GM20431 (cell line): ENCODE data around the gene TRIM38.

Experiments
- in situ Hi-C: fragments of 300-500 bp; cut with MseI, MboI; formaldehyde crosslinking; loops from one replicate; pipeline ENCODE4 v1.15.0; 2020; ENCODE audit warnings: low sequenced_read_pairs; ENCODE audit not compliant: unreplicated experiment

The TRIM38 gene

DNA sequence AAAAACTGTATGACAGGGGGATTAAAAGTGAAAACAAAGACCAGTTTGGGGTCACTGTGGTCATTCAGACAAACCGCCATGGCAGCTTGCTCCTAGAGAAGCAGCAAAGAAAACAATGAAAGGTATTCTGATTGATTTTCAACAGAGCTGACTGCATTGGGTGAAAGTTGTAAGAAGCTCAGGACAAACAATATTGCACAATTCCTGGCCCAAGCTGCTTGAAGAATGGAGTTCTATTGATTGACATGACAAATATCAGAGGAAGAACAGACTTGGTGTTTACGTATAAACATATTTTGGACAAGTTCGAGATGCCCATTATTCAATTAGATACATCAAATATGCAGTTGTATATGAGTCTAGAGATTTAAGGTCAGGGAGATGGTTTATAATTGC, 62.0 kb downstream of the TRIM38 start:
- in situ Hi-C loops = loop anchor here (25.0 kb wide), 2 partner anchors 188 to 1113 kb away; a partner anchor contains a TSS

DNA sequence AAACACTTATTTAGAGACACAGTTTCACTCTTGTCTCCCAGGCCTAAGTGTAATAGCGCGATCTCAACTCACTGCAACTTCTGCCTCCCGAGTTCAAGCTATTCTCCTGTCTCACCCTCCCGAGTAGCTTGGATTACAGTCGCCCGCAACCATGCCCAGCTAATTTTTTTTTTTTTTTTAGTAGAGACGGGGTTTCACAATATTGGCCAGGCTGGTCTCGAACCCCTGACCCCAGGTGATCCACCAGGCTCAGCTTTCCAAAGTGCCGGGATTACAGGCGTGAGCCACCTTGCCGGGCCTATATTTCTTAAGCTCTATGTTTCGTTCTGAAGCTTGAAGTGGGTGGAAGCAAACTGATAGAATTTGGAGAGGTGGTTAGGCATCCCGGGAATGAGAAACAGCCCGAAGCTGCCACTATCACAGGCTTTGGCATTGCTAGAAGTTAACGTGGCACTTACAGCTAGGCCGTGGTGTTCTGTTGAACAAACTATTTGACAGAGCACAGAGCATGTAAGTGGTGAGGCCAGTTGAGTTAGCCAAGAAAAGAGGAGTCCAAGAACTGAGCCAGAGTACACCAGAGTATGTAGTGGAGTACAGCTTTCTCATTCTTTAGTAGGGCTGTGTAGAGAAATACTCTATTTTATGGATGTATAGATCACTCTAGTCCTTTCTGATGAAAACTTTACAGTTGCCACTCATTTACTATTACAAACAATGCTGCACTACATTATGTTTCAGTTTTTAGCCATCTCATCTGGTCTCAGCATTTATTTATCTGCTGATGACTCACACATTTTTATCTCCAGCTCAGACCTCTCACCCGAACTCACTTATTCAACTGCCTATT, 62.7 kb downstream of the TRIM38 start:
- in situ Hi-C loops = loop anchor here (25.0 kb wide), 2 partner anchors 187 to 1112 kb away; a partner anchor contains a TSS

DNA sequence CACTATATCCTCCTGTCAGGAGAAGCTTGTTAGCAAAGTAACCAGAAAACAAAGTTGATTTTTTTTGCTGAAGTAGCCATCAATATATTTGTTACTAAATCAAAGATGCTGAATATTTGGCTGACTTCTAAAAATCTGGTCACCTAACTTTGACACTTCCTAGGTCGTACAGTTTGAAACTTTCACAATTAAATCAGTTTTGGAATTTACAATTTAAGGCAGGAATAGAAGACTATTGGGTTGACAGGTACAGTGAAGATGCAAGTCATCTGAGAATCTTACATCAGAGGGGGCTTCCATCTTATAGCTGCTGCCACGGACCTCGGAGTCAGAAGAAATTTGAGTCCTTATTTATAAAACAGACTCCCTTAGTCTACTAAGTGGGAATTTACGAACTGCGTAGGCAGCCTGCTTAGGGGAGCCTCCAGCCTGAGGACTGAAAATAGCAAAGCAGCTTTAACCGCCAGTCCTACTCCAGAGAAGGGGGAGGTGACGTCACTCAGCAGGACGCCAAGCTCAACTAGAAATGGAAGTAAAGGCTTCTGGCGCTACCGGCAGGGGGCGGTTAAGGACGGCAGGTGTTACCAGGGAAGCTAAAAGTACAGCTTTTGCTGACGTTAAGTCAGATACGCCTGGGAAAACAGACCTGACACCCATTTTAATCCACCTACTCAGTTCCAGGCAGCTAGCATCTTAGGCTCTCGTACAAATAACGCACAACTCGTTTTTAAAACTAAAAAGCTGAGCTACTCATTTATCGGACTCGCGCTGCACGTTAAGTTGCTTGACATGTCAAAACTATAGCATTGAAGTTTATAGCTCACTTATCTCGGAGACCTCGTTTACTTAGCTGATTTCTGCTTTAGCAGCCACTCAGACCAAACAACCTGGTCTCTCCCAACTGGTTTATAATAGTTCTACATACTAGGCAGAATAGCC, 63.6 kb downstream of the TRIM38 start:
- in situ Hi-C loops = loop anchor here (25.0 kb wide), 2 partner anchors 186 to 1111 kb away; a partner anchor contains a TSS

DNA sequence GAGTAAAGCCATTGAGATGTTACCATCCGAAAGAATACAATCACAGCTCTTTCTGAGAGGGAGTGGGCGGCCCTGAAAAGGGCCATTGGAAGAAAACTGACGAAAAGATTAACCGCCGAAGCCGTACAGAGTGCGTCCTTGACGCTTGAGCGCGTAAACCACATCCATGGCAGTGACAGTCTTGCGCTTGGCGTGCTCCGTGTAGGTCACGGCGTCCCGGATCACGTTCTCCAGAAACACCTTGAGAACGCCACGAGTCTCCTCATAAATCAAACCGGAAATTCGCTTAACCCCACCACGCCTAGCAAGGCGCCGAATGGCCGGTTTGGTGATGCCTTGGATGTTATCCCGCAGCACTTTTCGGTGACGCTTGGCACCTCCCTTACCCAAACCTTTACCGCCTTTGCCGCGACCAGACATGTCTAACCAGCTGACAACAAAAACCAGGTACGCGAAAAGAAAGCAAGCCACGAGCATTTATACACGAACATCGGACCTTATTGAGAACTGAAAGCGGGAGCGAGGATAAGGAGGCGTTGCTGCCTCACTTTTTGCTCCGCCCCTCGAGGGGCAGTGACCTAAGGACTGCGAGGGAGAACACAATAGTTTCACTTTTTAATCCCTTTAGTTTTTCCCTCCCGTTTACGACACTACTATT, 64.4 kb downstream of the TRIM38 start:
- in situ Hi-C loops = loop anchor here (25.0 kb wide), 2 partner anchors 185 to 1110 kb away; a partner anchor contains a TSS

DNA sequence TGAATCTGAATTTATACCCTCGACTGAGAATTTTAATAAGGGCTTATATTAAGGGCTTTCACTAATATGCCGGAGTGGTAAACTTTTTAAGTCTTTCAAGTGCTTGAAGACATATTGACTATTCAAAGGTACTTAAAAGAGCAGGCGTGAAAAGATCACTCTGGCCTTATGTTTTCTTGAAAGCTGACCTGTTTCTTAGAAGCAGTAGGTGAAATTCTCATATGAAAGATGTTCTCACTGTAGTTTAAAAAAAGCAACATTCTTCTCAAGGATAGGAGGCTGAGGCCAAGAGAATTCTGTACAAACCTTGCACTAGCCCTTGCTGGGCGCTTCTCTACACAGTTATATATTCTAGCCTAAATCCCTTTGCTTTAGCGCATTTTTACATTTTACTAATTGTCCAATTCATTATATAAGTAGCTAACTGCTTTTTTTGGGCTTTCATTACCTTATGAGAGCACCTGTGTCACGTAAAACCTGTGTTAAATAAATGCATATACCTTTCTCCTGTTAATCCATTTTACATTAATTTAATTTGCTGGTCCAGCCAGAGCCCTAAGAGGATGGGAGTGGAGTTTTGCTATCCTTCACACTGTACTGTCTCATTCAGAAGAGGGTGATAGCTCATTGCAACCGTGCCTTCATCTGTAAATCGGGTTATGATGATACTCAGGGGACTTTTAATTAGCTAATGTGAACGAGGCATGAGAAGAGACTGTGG, 65.0 kb downstream of the TRIM38 start:
- in situ Hi-C loops = loop anchor here (25.0 kb wide), 2 partner anchors 185 to 1110 kb away; a partner anchor contains a TSS

DNA sequence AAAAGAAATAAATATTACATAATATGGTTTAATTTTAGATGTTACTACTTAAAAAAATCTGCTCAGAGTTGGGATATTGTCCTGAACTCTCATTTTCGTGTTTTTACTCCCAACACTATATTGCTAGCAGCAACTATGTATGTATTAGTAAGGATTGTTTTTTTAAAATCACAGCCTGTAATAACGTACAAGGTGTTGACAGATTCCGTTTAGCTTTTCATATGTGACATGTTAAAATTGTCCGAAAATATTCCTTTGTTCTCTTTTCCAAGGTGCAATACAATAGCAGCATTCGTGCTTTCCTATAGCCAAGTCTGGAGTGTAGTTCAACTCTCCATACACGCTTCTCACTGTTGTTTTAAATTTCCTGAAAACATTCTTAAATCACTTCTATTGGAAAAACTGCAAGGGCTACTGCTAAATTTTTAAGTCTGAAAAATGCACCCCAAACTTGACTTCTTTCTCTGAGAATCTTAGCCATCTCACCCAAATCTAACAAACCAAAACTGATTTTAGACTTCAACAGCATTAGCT, 65.7 kb downstream of the TRIM38 start:
- in situ Hi-C loops = loop anchor here (25.0 kb wide), 2 partner anchors 184 to 1109 kb away; a partner anchor contains a TSS

DNA sequence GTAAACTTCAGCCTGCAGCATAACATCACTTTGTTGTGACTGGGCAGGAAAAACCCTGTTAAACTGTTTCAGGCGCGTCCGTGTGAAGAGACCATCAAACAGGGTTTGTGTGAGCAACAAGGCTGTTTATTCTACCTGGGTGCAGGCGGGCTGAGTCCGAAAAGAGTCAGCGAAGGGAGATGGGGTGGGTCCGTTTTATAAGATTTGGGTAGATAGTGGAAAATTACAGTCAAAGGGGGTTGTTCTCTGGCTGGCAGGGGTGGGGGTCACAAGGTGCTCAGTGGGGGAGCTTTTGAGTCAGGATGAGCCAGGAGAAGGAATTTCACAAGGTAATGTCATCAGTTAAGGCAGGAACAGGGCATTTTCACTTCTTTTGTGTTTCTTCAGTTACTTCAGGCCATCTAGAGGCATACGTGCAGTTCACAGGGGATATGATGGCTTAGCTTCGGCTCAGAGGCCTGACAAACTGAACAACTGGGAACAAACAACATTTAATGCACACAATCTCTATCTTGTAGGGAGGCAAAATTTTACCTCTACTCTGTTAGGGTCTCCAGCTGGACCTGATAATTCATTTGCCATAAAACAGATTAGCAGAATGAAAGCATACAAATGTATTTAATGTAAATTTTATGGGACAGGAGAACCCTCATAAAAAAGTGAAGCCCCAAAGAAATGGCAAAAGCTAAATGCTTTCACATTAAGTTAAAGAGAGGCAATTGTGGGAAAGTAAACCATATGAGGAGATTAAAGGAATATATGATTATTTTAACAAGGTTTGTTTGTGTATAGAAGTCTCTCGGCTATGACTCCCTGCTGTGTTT, 66.4 kb downstream of the TRIM38 start:
- in situ Hi-C loops = loop anchor here (25.0 kb wide), 2 partner anchors 183 to 1108 kb away; a partner anchor contains a TSS

DNA sequence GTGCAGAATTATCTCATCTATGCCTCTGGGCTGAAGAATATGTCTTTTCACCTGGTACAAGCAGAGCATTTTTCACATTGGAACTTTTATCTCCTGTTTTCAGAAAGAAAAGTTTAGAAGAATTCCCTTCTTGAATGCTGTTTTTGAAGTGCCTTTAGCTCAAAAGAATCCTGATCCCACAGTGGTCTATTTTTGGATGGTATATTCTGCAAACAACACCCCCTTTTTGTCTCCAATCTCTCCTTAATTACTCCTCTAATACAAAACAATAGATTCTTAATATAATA, 66.9 kb downstream of the TRIM38 start:
- in situ Hi-C loops = loop anchor here (25.0 kb wide), 2 partner anchors 183 to 1108 kb away; a partner anchor contains a TSS

DNA sequence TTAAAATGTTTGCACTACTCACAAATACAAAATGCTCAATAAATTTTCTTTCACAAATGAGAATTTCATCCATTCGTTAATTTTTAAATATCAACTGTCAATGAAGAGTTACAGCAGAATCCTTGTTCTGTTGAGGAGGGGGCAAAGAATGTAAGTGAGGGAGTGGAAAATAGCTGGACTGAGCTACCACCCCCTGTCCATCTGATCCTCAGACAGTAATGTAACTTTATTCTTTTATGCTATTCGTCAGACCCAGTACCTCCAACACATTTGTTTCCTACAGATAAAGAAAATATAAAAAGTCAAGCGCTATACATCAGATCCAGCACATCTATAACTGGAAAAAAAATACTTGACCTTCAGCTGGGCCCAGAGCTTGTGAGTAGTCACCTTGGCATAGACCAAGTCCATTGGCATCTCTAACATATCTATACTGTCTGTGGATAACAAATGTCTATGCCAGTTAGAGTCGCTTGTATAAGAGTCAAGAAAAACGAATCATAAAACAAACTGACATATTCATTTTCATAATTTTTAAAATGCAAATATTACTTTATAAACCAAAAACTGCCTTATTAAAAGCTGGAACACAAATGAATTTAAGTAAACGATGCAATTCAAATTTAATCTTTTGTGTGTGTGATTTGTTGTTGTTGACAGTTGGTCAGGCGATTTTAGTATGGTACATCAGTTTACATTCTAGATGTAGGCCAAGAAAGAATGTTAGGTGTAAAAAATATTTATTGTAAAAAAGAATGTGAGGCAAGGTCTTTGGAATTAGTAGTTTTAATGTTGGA, 67.5 kb downstream of the TRIM38 start:
- in situ Hi-C loops = loop anchor here (25.0 kb wide), 2 partner anchors 182 to 1107 kb away; a partner anchor contains a TSS

DNA sequence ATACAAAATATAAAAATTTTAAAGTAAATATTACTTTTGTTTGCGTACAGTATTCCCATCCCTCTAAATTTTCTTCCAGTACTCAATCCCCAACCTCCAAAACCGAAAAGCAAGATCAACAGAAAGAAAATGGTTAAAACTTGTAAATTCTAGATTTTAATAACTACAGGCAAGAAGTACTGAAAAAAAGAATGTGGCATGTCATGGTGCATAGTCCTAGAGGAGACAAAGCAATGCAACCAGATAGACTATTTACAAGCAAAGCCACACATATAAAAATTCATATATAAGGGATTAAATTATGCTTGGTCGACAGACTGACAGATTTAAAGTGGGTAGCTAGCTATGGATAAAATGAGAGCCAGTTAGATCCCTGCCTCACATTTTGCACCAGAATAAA, 68.1 kb downstream of the TRIM38 start:
- in situ Hi-C loops = loop anchor here (25.0 kb wide), 2 partner anchors 182 to 1107 kb away; a partner anchor contains a TSS

DNA sequence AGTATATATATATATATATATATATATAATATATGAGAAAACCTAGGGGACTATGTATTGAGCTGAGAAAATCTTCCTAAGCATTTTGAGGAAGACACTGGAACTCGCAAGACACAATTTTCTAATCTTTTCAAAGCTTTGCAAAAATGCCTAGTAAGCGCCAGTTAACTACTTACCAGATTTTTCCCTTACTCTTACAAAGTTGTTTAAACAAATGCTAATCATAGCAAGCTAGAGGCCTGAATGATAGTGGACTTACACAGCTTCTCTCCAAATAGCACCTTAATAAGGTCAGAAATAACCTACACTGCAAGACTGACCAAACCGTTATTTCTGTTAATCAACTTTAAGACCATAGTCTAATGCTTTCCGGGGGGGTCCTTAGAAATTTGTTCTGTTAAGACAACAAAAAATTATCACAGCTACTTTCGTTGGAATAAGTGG, 68.6 kb downstream of the TRIM38 start:
- in situ Hi-C loops = loop anchor here (25.0 kb wide), 2 partner anchors 181 to 1106 kb away; a partner anchor contains a TSS

DNA sequence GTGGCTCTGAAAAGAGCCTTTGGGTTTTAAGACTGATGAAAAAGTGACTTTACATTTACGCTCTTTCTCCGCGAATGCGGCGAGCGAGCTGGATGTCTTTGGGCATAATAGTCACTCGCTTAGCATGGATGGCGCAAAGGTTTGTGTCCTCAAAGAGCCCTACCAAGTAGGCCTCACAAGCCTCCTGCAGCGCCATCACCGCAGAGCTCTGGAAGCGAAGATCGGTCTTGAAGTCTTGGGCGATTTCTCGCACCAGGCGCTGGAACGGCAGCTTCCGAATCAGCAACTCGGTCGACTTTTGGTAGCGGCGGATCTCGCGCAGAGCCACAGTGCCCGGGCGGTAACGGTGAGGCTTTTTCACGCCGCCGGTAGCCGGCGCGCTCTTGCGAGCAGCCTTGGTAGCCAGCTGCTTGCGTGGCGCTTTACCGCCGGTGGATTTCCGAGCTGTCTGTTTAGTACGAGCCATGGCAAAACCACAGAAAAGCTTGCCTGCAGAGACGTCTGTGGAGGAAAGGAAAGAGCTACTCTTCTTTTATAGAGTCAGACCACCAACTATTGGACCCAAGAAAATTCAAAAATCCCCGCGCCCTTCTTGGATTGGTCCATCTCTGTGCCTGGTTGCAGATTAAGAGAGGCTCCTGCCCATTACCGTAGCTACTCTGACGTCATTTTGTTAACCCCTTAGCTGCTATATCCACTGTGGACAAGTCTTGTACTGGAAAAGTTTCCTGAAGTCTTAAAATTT, 69.2 kb downstream of the TRIM38 start:
- in situ Hi-C loops = loop anchor here (25.0 kb wide), 2 partner anchors 181 to 1106 kb away; a partner anchor contains a TSS

DNA sequence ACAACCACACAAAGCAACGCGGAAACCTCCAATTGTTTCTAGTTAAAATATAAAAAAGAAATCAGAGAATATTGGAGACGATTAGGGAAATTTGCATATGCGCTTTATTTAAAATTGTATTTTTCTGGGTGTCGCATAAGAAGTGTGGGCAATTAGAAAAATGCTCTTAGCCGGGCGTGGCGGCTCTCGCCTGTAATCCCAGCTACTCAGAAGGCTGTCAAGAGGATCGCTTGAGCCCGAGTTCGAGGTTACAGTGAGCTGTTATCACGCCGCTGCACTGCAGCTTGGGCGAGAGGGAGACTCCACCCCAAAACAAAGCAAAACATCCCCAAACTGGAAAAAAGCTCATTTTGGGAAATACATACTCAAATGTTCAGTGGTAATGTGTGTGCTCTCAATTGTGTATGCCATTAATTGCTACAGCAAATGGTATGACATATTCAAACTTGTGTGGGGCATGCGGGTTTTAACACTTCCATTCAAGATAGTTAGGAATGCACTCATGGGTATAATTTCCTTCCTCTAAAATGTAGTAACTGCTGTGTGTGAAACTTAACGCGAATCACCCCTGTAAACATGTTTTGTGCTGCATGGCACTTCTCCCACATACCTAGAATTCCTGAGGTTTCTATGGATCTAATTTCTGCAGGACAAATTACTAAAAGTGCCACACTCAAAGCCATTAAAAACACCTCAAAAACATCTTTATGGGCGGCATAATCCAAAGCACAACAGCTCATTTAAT, 69.9 kb downstream of the TRIM38 start:
- in situ Hi-C loops = loop anchor here (25.0 kb wide), 2 partner anchors 180 to 1105 kb away; a partner anchor contains a TSS

DNA sequence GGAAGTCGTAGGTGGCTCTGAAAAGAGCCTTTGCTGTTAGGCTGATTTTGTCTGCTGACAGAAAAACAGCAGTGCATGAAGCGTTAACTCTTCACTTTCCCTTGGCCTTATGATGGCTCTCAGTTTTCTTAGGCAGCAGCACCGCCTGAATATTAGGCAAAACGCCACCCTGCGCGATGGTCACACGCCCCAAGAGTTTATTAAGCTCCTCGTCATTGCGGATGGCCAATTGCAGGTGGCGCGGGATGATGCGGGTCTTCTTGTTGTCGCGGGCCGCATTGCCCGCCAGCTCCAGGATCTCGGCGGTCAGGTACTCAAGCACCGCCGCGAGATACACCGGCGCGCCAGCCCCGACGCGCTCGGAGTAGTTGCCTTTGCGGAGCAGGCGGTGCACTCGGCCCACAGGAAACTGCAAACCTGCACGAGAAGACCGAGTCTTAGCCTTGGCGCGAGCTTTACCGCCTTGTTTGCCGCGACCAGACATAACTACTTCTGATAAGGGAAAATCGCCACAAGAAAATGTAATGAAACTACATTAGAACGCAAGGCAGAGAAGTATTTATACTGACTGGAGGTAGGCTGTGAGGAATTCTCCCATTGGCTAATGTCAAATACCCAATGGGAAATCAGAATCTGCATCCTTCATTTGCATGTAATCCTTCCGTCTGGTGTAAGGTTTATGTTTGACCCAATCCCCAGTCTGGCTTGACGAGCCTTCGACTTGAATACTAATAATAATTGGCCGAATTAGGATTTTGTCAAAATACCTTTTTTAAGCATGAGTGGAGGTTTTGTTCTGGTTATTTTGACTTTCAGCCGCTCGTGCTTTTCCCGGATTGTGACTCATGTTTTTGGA, 70.7 kb downstream of the TRIM38 start:
- in situ Hi-C loops = loop anchor here (25.0 kb wide), 2 partner anchors 179 to 1104 kb away; a partner anchor contains a TSS

DNA sequence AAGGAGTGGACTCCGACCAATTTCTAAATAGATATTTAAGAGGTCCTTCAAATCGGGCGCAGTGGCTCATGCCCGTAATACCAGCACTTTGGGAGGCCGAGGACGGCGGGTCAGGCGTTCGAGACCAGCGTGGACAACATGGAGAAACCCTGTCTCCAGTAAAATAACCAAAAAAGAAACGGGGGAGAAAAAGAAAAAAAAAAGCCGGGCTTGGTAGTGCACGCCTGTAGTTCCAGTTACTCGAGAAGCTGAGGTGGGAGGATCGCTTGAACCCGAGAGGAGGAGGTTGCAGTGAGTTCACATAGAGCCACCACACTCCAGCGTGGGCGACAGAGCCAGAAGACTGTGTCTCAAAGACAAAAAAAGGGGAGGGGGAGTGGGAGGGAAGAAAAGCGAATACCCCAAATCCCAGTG, 71.3 kb downstream of the TRIM38 start:
- in situ Hi-C loops = loop anchor here (25.0 kb wide), 2 partner anchors 178 to 1103 kb away; a partner anchor contains a TSS
